ENCODE data around the gene GMPPA. TPM values are rescaled to one million over a fixed set of nuclear protein-coding genes. Genes with fewer than 3 reads are reported as not detected.

The GMPPA gene
- total and polyA plus RNA-seq, 9 donors: 23.4 to 34.3 (median 27.6) TPM

DNA sequence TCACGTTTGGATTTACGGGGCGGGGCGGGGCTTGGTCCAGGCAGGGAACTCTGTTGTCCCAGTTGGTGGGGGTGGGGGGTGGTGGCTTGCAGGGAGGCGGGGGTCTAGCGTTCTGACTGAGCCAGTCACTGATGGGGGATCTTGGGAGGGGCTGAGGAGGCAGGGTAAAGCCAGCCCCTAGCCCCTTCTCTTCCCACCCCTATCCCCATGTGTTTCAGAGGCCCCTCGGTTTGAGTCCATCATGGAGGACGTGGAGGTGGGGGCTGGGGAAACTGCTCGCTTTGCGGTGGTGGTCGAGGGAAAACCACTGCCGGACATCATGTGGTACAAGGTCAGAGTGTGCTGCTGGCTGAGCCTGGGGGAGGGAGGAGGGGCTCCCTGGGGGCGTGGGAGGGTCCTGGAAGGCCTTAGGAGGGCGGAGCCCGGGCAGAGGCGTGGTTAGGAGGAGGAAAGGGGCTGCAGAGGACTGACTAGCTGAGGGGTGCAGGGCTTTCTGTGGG lies 22.0 kb upstream of the GMPPA start:
- no peak overlapping the region for H3K27ac ChIP-seq (ENCODE audit: low read length)
- H3K4me1 ChIP-seq (ENCODE audit: control insufficient read depth, insufficient read depth, low read length): peaks cover 18% of the 10 kb centered on the region
- 8% methylated on average over 9 of the region's 16 CpGs for WGBS (ENCODE audit: insufficient coverage)
- H3K4me3 ChIP-seq (ENCODE audit: low read length): no peak overlapping the region
- DNase-seq: peak; percentile 48
- H3K36me3 ChIP-seq (ENCODE audit: control insufficient read depth, insufficient read depth, low read length): peaks cover 74% of the 10 kb centered on the region
- H3K27me3 ChIP-seq (ENCODE audit: control insufficient read depth, insufficient read depth, low read length): no peaks in the 10 kb centered on the region
- no peaks in the 10 kb centered on the region for H3K9me3 ChIP-seq (replicated peaks; ENCODE audit: control insufficient read depth, low read depth, low read length)

DNA sequence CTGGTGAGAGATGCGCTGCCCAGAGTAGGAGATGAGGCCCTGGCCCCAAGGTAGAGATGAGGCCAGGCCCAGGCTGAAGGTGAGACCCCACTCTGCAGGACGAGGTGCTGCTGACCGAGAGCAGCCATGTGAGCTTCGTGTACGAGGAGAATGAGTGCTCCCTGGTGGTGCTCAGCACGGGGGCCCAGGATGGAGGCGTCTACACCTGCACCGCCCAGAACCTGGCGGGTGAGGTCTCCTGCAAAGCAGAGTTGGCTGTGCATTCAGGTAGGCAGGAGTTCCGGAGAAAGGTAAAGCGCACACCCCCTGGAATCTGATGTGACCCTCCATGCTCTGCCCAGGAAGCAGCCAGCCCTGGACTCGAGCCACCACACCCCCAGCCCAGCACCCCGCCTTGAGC lies 21.5 kb upstream of the GMPPA start:
- peaks cover 74% of the 10 kb centered on the region for H3K36me3 ChIP-seq (ENCODE audit: control insufficient read depth, insufficient read depth, low read length)
- H3K4me3 ChIP-seq (ENCODE audit: low read length): no peak overlapping the region
- 71% methylated on average over 12 of the region's 13 CpGs for WGBS (ENCODE audit: insufficient coverage)
- H3K27ac ChIP-seq (ENCODE audit: low read length): no peak overlapping the region
- no peak for DNase-seq
- peaks cover 18% of the 10 kb centered on the region for H3K4me1 ChIP-seq (ENCODE audit: control insufficient read depth, insufficient read depth, low read length)
- H3K27me3 ChIP-seq (ENCODE audit: control insufficient read depth, insufficient read depth, low read length): no peaks in the 10 kb centered on the region
- H3K9me3 ChIP-seq (replicated peaks; ENCODE audit: control insufficient read depth, low read depth, low read length): no peaks in the 10 kb centered on the region

DNA sequence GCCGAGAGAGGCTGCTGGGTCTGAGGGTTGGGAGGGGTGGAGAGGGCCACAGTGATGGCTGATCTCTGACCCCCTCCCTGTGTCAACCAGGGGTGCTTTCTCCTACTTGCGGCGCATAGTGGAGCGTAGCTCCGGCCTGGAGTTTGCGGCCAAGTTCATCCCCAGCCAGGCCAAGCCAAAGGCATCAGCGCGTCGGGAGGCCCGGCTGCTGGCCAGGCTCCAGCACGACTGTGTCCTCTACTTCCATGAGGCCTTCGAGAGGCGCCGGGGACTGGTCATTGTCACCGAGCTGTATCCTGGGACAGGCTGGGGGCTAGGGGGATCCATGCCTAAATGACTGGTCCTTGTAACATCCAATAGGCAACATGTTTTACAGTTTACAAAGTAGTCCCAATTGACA lies 20.9 kb upstream of the GMPPA start:
- H3K36me3 ChIP-seq (ENCODE audit: control insufficient read depth, insufficient read depth, low read length): peaks cover 73% of the 10 kb centered on the region
- H3K4me3 ChIP-seq (ENCODE audit: low read length): no peak overlapping the region
- no peak overlapping the region for H3K27ac ChIP-seq (ENCODE audit: low read length)
- H3K9me3 ChIP-seq (replicated peaks; ENCODE audit: control insufficient read depth, low read depth, low read length): no peaks in the 10 kb centered on the region
- peak; percentile 55 for DNase-seq
- peaks cover 4% of the 10 kb centered on the region for H3K27me3 ChIP-seq (ENCODE audit: control insufficient read depth, insufficient read depth, low read length)
- 25% methylated on average over 7 of the region's 15 CpGs for WGBS (ENCODE audit: insufficient coverage)
- H3K4me1 ChIP-seq (ENCODE audit: control insufficient read depth, insufficient read depth, low read length): peaks cover 21% of the 10 kb centered on the region

DNA sequence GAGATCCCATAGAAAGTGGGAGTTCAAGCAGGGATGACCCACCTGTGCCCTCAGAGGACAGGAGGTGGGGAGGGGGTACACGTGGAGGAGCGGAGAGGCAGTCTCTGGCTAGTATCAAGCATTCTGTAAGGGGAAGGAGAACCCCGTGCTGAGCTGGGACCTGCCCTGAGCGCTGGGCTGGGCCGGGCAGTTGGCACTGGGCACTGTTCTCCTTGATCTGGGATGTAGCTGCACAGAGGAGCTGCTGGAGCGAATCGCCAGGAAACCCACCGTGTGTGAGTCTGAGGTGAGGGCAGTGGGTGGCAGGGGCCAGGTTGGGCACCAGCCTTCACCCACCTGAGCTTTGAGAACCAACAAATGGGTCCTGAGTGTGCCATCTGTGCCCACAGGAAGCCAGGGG lies 19.8 kb upstream of the GMPPA start:
- peaks cover 31% of the 10 kb centered on the region for H3K4me1 ChIP-seq (ENCODE audit: control insufficient read depth, insufficient read depth, low read length)
- no peaks in the 10 kb centered on the region for H3K9me3 ChIP-seq (replicated peaks; ENCODE audit: control insufficient read depth, low read depth, low read length)
- DNase-seq: no peak
- no peak overlapping the region for H3K4me3 ChIP-seq (ENCODE audit: low read length)
- peaks cover 66% of the 10 kb centered on the region for H3K36me3 ChIP-seq (ENCODE audit: control insufficient read depth, insufficient read depth, low read length)
- 65% methylated on average over 8 of the region's 8 CpGs for WGBS (ENCODE audit: insufficient coverage)
- peaks cover 13% of the 10 kb centered on the region for H3K27me3 ChIP-seq (ENCODE audit: control insufficient read depth, insufficient read depth, low read length)
- no peak overlapping the region for H3K27ac ChIP-seq (ENCODE audit: low read length)

DNA sequence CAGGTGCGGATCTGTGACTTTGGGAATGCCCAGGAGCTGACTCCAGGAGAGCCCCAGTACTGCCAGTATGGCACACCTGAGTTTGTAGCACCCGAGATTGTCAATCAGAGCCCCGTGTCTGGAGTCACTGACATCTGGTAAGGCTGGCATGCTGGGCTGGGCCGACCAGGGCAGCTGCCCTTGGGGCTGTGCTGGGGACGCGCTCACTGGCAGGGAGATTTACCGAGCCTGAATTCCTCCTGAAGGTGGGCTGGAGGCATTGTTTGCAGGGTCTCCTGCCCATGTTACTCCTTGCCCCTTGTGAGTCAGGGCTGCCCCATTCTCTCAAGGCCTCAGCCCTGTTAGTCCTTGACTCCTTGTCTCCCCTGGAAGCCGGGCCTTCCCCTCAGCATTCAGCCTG lies 18.7 kb upstream of the GMPPA start:
- H3K9me3 ChIP-seq (replicated peaks; ENCODE audit: control insufficient read depth, low read depth, low read length): no peaks in the 10 kb centered on the region
- peaks cover 56% of the 10 kb centered on the region for H3K36me3 ChIP-seq (ENCODE audit: control insufficient read depth, insufficient read depth, low read length)
- peaks cover 22% of the 10 kb centered on the region for H3K27me3 ChIP-seq (ENCODE audit: control insufficient read depth, insufficient read depth, low read length)
- no peak for DNase-seq
- no peak overlapping the region for H3K27ac ChIP-seq (ENCODE audit: low read length)
- no peak overlapping the region for H3K4me3 ChIP-seq (ENCODE audit: low read length)
- H3K4me1 ChIP-seq (ENCODE audit: control insufficient read depth, insufficient read depth, low read length): peaks cover 41% of the 10 kb centered on the region
- WGBS (ENCODE audit: insufficient coverage): 90% methylated on average over 7 of the region's 8 CpGs

DNA sequence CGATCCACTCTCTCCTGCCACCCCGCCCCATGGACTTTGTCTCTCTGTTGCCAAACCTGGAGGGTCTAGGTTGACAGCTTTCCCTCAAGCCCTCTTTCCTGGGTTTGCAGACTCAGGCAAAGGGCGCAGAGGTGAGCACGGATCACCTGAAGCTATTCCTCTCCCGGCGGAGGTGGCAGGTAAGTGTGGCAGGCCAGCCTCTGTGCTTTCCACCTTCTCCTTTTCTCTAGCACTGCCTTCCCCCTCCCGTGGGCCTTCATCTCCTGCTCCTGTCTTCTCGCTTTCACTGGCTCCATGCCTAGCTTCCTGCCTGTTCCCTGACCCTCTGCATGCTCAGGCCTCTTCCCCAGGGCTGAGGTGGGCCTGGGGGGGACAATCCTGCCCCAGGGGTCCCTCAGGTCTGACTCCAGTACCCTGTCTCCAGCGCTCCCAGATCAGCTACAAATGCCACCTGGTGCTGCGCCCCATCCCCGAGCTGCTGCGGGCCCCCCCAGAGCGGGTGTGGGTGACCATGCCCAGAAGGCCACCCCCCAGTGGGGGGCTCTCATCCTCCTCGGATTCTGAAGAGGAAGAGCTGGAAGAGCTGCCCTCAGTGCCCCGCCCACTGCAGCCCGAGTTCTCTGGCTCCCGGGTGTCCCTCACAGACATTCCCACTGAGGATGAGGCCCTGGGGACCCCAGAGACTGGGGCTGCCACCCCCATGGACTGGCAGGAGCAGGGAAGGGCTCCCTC lies 15.9 kb upstream of the GMPPA start:
- DNase-seq: no peak
- H3K27ac ChIP-seq (ENCODE audit: low read length): no peak overlapping the region
- H3K27me3 ChIP-seq (ENCODE audit: control insufficient read depth, insufficient read depth, low read length): peaks cover 46% of the 10 kb centered on the region
- H3K4me1 ChIP-seq (ENCODE audit: control insufficient read depth, insufficient read depth, low read length): peaks cover 44% of the 10 kb centered on the region
- no peak overlapping the region for H3K4me3 ChIP-seq (ENCODE audit: low read length)
- WGBS (ENCODE audit: insufficient coverage): 67% methylated on average over 15 of the region's 17 CpGs
- H3K9me3 ChIP-seq (replicated peaks; ENCODE audit: control insufficient read depth, low read depth, low read length): no peaks in the 10 kb centered on the region
- H3K36me3 ChIP-seq (ENCODE audit: control insufficient read depth, insufficient read depth, low read length): peaks cover 48% of the 10 kb centered on the region

DNA sequence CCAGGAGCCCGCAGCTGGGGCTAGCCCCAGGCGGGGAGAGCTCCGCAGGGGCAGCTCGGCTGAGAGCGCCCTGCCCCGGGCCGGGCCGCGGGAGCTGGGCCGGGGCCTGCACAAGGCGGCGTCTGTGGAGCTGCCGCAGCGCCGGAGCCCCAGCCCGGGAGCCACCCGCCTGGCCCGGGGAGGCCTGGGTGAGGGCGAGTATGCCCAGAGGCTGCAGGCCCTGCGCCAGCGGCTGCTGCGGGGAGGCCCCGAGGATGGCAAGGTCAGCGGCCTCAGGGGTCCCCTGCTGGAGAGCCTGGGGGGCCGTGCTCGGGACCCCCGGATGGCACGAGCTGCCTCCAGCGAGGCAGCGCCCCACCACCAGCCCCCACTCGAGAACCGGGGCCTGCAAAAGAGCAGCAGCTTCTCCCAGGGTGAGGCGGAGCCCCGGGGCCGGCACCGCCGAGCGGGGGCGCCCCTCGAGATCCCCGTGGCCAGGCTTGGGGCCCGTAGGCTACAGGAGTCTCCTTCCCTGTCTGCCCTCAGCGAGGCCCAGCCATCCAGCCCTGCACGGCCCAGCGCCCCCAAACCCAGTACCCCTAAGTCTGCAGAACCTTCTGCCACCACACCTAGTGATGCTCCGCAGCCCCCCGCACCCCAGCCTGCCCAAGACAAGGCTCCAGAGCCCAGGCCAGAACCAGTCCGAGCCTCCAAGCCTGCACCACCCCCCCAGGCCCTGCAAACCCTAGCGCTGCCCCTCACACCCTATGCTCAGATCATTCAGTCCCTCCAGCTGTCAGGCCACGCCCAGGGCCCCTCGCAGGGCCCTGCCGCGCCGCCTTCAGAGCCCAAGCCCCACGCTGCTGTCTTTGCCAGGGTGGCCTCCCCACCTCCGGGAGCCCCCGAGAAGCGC lies 15.0 kb upstream of the GMPPA start:
- WGBS (ENCODE audit: insufficient coverage): 19% methylated on average over 54 of the region's 58 CpGs
- Histone ChIP-seq H3K27me3 (ENCODE audit: control insufficient read depth, insufficient read depth, low read length) (peaks cover 46% of the 10 kb centered on the region), H3K27ac (ENCODE audit: low read length) (no peak overlapping the region), H3K4me3 (ENCODE audit: low read length) (peak overlapping the region; percentile 33), H3K9me3 (replicated peaks; ENCODE audit: control insufficient read depth, low read depth, low read length) (no peaks in the 10 kb centered on the region), H3K36me3 (ENCODE audit: control insufficient read depth, insufficient read depth, low read length) (peaks cover 52% of the 10 kb centered on the region), H3K4me1 (ENCODE audit: control insufficient read depth, insufficient read depth, low read length) (peaks cover 44% of the 10 kb centered on the region)
- peak; percentile 42 for DNase-seq

DNA sequence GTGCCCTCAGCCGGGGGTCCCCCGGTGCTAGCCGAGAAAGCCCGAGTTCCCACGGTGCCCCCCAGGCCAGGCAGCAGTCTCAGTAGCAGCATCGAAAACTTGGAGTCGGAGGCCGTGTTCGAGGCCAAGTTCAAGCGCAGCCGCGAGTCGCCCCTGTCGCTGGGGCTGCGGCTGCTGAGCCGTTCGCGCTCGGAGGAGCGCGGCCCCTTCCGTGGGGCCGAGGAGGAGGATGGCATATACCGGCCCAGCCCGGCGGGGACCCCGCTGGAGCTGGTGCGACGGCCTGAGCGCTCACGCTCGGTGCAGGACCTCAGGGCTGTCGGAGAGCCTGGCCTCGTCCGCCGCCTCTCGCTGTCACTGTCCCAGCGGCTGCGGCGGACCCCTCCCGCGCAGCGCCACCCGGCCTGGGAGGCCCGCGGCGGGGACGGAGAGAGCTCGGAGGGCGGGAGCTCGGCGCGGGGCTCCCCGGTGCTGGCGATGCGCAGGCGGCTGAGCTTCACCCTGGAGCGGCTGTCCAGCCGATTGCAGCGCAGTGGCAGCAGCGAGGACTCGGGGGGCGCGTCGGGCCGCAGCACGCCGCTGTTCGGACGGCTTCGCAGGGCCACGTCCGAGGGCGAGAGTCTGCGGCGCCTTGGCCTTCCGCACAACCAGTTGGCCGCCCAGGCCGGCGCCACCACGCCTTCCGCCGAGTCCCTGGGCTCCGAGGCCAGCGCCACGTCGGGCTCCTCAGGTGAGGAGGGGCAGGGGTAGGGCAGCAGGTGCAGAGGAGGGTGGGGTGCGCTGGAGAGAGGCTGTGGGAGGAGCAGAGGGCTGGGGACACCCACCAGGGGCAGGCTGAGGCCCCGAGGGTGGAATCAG lies 14.1 kb upstream of the GMPPA start:
- Histone ChIP-seq H3K4me3 (ENCODE audit: low read length) (peak overlapping the region; percentile 33), H3K27me3 (ENCODE audit: control insufficient read depth, insufficient read depth, low read length) (peaks cover 46% of the 10 kb centered on the region), H3K36me3 (ENCODE audit: control insufficient read depth, insufficient read depth, low read length) (peaks cover 51% of the 10 kb centered on the region), H3K4me1 (ENCODE audit: control insufficient read depth, insufficient read depth, low read length) (peaks cover 44% of the 10 kb centered on the region), H3K27ac (ENCODE audit: low read length) (no peak overlapping the region), H3K9me3 (replicated peaks; ENCODE audit: control insufficient read depth, low read depth, low read length) (no peaks in the 10 kb centered on the region)
- 1% methylated on average over 88 of the region's 89 CpGs for WGBS (ENCODE audit: insufficient coverage)
- DNase-seq: peak; percentile 46

DNA sequence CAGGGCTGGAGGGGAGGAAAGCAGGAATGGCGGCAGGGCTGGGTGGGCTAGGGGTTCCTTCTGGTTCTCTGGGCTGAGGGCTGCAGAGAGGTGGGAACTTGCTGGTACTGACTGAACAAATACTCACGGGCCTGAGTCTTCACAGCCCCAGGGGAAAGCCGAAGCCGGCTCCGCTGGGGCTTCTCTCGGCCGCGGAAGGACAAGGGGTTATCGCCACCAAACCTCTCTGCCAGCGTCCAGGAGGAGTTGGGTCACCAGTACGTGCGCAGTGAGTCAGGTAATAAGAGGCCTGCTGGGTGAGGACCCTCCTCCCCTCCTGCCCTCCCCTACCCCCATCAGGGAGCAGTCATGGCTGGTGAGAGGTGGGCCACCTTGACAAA lies 13.5 kb upstream of the GMPPA start:
- WGBS (ENCODE audit: insufficient coverage): 67% methylated on average over 9 of the region's 12 CpGs
- H3K27me3 ChIP-seq (ENCODE audit: control insufficient read depth, insufficient read depth, low read length): peaks cover 46% of the 10 kb centered on the region
- DNase-seq: no peak
- peaks cover 51% of the 10 kb centered on the region for H3K36me3 ChIP-seq (ENCODE audit: control insufficient read depth, insufficient read depth, low read length)
- H3K4me1 ChIP-seq (ENCODE audit: control insufficient read depth, insufficient read depth, low read length): peaks cover 44% of the 10 kb centered on the region
- H3K9me3 ChIP-seq (replicated peaks; ENCODE audit: control insufficient read depth, low read depth, low read length): no peaks in the 10 kb centered on the region
- no peak overlapping the region for H3K27ac ChIP-seq (ENCODE audit: low read length)
- no peak overlapping the region for H3K4me3 ChIP-seq (ENCODE audit: low read length)

All from muscle of leg (tissue), 11 donors.